HepG2 (cell line): Measurements from ENCODE around the gene FGF21. TPM values are rescaled to one million over a fixed set of nuclear protein-coding genes. Genes with fewer than 3 reads are reported as not detected.

ENCODE experiments used
- ARNTL ChIP-seq: sonication (generic); formaldehyde crosslinking; IDR thresholded peaks from 2 replicates; pipeline ENCODE4 v1.4.0; 2020; ENCODE audit warnings: mild to moderate bottlenecking, missing genetic modification reagents
- BCL3 ChIP-seq: sonication (generic); formaldehyde crosslinking; IDR thresholded peaks from 2 replicates; pipeline ENCODE4 v1.5.1; 2020; ENCODE audit warnings: mild to moderate bottlenecking, missing genetic modification reagents, moderate library complexity
- CSRNP2 ChIP-seq: sonication (generic); formaldehyde crosslinking; conservative IDR thresholded peaks from 2 replicates; pipeline ENCODE4 v1.8.0; 2022; ENCODE audit warnings: low read depth, missing genetic modification reagents
- EED ChIP-seq: sonication (generic); formaldehyde crosslinking; IDR thresholded peaks from 2 replicates; pipeline ENCODE4 v1.5.0; 2020; ENCODE audit warnings: mild to moderate bottlenecking, missing genetic modification reagents
- FOXJ3 ChIP-seq: sonication (generic); formaldehyde crosslinking; IDR thresholded peaks from 2 replicates; pipeline ENCODE4 v1.4.0; 2020; ENCODE audit warnings: missing genetic modification reagents, mild to moderate bottlenecking, borderline replicate concordance
- KDM4B ChIP-seq: sonication (generic); formaldehyde crosslinking; IDR thresholded peaks from 2 replicates; pipeline ENCODE4 v1.4.0; 2020; ENCODE audit warnings: missing genetic modification reagents
- NCOA1 ChIP-seq: sonication (generic); formaldehyde crosslinking; IDR thresholded peaks from 2 replicates; pipeline ENCODE4 v1.9.0; 2021; ENCODE audit warnings: missing genetic modification reagents
- NFE2L1 ChIP-seq: sonication (generic); formaldehyde crosslinking; IDR thresholded peaks from 2 replicates; pipeline ENCODE4 v1.4.0; 2020; ENCODE audit warnings: missing genetic modification reagents, mild to moderate bottlenecking, borderline replicate concordance
- NFYB ChIP-seq: sonication (generic); formaldehyde crosslinking; IDR thresholded peaks from 2 replicates; pipeline ENCODE4 v1.4.0; 2020; ENCODE audit warnings: missing genetic modification reagents
- ONECUT2 ChIP-seq: sonication (generic); formaldehyde crosslinking; IDR thresholded peaks from 2 replicates; pipeline ENCODE4 v1.4.0; 2020; ENCODE audit warnings: missing genetic modification reagents
- PRPF4 ChIP-seq: fragments of 200-400 bp; formaldehyde crosslinking; IDR thresholded peaks from 2 replicates; pipeline ENCODE4 v1.6.1; 2016; ENCODE audit warnings: low read length, low read depth; ENCODE audit not compliant: poor library complexity, severe bottlenecking
- SKI ChIP-seq: fragments of 450-650 bp; IDR thresholded peaks from one replicate; pipeline ENCODE4 v1.6.1; 2018; ENCODE audit warnings: mild to moderate bottlenecking; ENCODE audit not compliant: partially characterized antibody
- SKIL ChIP-seq: sonication (generic); formaldehyde crosslinking; IDR thresholded peaks from 2 replicates; pipeline ENCODE4 v1.8.0; 2022; ENCODE audit warnings: missing genetic modification reagents, mild to moderate bottlenecking, moderate library complexity, borderline replicate concordance
- YY1 ChIP-seq: IDR thresholded peaks from 2 replicates; pipeline ENCODE4 v1.6.1; 2011; ENCODE audit warnings: low read length, low read depth, moderate library complexity, mild to moderate bottlenecking; ENCODE audit not compliant: insufficient read depth, insufficient replicate concordance
- ZBTB1 ChIP-seq: sonication (generic); formaldehyde crosslinking; IDR thresholded peaks from 2 replicates; pipeline ENCODE4 v1.4.0; 2020; ENCODE audit warnings: missing genetic modification reagents, borderline replicate concordance
- ZBTB7A ChIP-seq: sonication (generic); formaldehyde crosslinking; IDR thresholded peaks from 2 replicates; pipeline ENCODE4 v1.8.0; 2022; ENCODE audit warnings: mild to moderate bottlenecking, missing genetic modification reagents
- ZNF781 ChIP-seq: sonication (generic); formaldehyde crosslinking; IDR thresholded peaks from 2 replicates; pipeline ENCODE4 v1.5.1; 2020; ENCODE audit warnings: borderline replicate concordance, mild to moderate bottlenecking, missing genetic modification reagents; ENCODE audit errors: not compliant biosample characterization
- ZNF879 ChIP-seq: sonication (generic); formaldehyde crosslinking; IDR thresholded peaks from 2 replicates; pipeline ENCODE4 v1.8.1; 2023; ENCODE audit warnings: missing genetic modification reagents
- polyA plus RNA-seq, 8 experiments: library from polyadenylated mRNA; depleted of rRNA in 3 of 8; stranded (reverse) in 7 of 8; unstranded in 1 of 8; fragments of >200 nt; fragmentation: Illumina TruSeq in 4 of 8; extraction: Trizol in 4 of 8; gene quantifications; 2 replicates each; pipeline versions ENCODE4 v1.2.1 to v1.2.3, GENCODE V29; 2011 to 2016; ENCODE audit warnings: low read depth in 4 of 8, missing spikeins in 1 of 8, mixed read lengths in 1 of 8; ENCODE audit not compliant: insufficient read depth in 1 of 8
- total RNA-seq, 5 experiments: library from RNA; depleted of rRNA; stranded (reverse); fragments of >200 nt; fragmentation: Illumina TruSeq; extraction: Trizol; gene quantifications; 2 replicates each; pipeline ENCODE4 v1.2.3, GENCODE V29; 2016; ENCODE audit warnings: low read depth in 1 of 5
- TF ChIP-seq, protein P1 (sequence below): sonication (generic); formaldehyde crosslinking; IDR thresholded peaks from 2 replicates; pipeline ENCODE4 v1.9.0; 2021; ENCODE audit warnings: missing genetic modification reagents, borderline replicate concordance
- TF ChIP-seq, protein P2 (sequence below): IDR thresholded peaks from 2 replicates; pipeline ENCODE4 v1.6.1; 2018; ENCODE audit warnings: missing genetic modification reagents

Gene FGF21
- total and polyA plus RNA-seq, 2 of the 13 experiments (the other 11 are each of a cell fraction or from before 2014, with no cell fraction given): 0.17 TPM; not detected in 1

DNA sequence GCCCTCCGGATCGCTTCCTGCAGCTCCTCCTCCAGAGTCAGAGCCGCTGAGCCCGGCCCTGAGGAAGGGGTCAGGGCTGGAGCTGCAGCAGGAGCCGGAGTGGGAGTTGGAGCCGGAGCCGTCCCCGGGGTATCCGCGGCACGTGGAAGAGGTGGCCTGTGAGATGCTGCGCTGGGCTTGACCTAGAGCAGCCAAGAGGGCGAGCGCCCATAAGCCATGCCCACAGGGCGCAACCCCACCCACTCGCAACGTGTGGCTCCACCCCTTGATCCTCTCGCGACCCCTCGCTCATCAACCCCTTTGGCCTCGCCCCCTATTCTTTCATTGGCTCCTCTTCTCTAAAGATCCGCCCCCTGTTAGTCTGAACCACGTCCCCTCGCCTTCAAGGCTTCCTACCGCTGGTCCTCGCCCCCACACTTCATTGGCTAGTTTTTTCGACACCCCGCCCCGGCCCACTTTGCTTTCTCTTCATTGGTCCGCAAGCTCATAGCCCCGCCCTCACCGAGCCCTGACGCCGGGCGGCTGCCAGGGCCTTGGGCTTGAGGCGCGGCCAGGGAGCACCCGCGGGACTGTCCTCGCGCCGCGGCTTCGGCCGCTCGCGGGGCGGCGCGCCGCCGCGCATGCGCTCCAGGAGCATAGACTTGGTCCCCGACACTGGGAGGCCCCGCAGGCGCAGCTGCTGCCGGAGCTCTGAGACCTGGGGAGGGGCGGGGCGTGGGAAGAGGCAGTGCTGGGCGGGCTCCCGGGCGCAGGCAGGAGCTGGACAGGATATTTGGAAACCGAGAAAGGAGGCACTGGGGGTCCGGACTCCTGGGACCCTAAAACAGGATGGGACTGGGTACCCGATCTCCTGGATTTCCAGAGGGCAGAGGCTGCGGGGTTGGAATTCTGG is 41.2 kb upstream of the FGF21 start (continued):
- no peak for TF ChIP-seq EED (CRISPR knock-in tag)
- TF ChIP-seq NFYB: peak; percentile 91
- TF ChIP-seq NCOA1: no peak
- no peak for TF ChIP-seq ZBTB1 (CRISPR knock-in tag)
- no peak for TF ChIP-seq ZNF781 (CRISPR knock-in tag)
- TF ChIP-seq YY1: peak; percentile 43
- no peak for TF ChIP-seq ONECUT2 (CRISPR knock-in tag)
- peak; percentile 17 for TF ChIP-seq SKI
- no peak for TF ChIP-seq ARNTL (CRISPR knock-in tag)
- TF ChIP-seq ZNF879 (CRISPR knock-in tag): no peak
- TF ChIP-seq SKIL: no peak
- TF ChIP-seq, protein P1, sequence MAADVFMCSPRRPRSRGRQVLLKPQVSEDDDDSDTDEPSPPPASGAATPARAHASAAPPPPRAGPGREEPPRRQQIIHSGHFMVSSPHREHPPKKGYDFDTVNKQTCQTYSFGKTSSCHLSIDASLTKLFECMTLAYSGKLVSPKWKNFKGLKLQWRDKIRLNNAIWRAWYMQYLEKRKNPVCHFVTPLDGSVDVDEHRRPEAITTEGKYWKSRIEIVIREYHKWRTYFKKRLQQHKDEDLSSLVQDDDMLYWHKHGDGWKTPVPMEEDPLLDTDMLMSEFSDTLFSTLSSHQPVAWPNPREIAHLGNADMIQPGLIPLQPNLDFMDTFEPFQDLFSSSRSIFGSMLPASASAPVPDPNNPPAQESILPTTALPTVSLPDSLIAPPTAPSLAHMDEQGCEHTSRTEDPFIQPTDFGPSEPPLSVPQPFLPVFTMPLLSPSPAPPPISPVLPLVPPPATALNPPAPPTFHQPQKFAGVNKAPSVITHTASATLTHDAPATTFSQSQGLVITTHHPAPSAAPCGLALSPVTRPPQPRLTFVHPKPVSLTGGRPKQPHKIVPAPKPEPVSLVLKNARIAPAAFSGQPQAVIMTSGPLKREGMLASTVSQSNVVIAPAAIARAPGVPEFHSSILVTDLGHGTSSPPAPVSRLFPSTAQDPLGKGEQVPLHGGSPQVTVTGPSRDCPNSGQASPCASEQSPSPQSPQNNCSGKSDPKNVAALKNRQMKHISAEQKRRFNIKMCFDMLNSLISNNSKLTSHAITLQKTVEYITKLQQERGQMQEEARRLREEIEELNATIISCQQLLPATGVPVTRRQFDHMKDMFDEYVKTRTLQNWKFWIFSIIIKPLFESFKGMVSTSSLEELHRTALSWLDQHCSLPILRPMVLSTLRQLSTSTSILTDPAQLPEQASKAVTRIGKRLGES (CRISPR knock-in tag): no peak
- no peak for TF ChIP-seq FOXJ3 (CRISPR knock-in tag)
- TF ChIP-seq, protein P2, sequence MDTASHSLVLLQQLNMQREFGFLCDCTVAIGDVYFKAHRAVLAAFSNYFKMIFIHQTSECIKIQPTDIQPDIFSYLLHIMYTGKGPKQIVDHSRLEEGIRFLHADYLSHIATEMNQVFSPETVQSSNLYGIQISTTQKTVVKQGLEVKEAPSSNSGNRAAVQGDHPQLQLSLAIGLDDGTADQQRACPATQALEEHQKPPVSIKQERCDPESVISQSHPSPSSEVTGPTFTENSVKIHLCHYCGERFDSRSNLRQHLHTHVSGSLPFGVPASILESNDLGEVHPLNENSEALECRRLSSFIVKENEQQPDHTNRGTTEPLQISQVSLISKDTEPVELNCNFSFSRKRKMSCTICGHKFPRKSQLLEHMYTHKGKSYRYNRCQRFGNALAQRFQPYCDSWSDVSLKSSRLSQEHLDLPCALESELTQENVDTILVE (CRISPR knock-in tag): no peak
- TF ChIP-seq ZBTB7A (CRISPR knock-in tag): no peak
- peak; percentile 77; the same call in 1 of the 2 replicates for TF ChIP-seq BCL3 (CRISPR knock-in tag)
- TF ChIP-seq KDM4B (CRISPR knock-in tag): no peak
- TF ChIP-seq NFE2L1 (CRISPR knock-in tag): no peak
- TF ChIP-seq CSRNP2 (CRISPR knock-in tag): no peak
- TF ChIP-seq PRPF4: no peak
